Measurements from ENCODE around the gene LGALS7B. TPM values are rescaled to one million over a fixed set of nuclear protein-coding genes. Genes with fewer than 3 reads are reported as not detected.
"Not testable (repeated sequence)": the region's sequence is repeated elsewhere in the genome, so short reads cannot be mapped to it uniquely, and the experiment has no call there.

Gene LGALS7B
- total RNA-seq, 1 experiment from 2014 or later: 3.6 TPM

DNA sequence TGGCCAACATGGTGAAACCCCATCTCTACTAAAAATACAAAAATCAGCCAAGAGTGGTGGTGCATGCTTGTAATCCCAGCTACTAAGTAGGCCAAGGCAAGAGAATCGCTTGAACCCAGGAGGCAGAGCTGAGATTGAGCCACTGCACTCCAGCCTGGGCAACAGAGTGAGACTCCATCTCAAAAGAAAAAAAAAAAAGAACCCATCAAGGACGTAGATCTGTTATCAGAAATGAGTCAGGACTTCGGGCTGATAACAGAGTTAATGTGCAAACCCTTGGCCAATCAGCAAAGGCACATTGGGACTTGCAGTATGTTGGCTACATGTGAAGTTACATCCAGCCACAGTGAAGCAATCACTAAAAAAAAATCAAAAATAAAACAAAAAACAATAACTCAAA is 4.8 kb upstream of the LGALS7B start:
- H3K27ac ChIP-seq (ENCODE audit: low read length): no peak overlapping the region
- no peak for ATAC-seq

GRCh38 chr19:38785187-38785699 is 3.8 kb upstream of the LGALS7B start:
- in situ Hi-C loops (cut with HindIII; ENCODE audit: low pct_unique_long_range_greater_than_20kb, low sequenced_read_pairs): loop anchor here (25.0 kb wide), 1 partner anchor 1002 kb away; the partner anchor contains the start of gene LEUTX
- CTCF ChIA-PET: interaction anchor here (0.6 kb wide), 1 partner anchor 72 kb away, joined by 4 read pairs; no protein-coding TSS in a partner anchor
- no peak overlapping the region for H3K4me3 ChIP-seq (ENCODE audit: low read depth in 2 of 2, low read length in 2 of 2)

More for the DNA sequence above, 4.8 kb upstream of the LGALS7B start:
- CTCF ChIA-PET: interaction anchor here (1.0 kb wide), 1 partner anchor 14 kb away, joined by 4 read pairs; no protein-coding TSS in a partner anchor
- DNase-seq (ENCODE audit: low read depth, low spot score): no peak
- Histone ChIP-seq H3K9me3 (ENCODE audit: control insufficient read depth, insufficient read depth, low read depth, low read length) (no peaks in the 10 kb centered on the region), H3K36me3 (ENCODE audit: control insufficient read depth, insufficient read depth, low read length) (no peaks in the 10 kb centered on the region), H3K27me3 (ENCODE audit: control insufficient read depth, insufficient read depth, low read length) (no peaks in the 10 kb centered on the region), H3K4me3 (ENCODE audit: low read depth in 2 of 2, low read length in 2 of 2) (no peak overlapping the region), H3K4me1 (ENCODE audit: control insufficient read depth, insufficient read depth, low read length) (peaks cover 9% of the 10 kb centered on the region)
- in situ Hi-C loops (cut with HindIII; ENCODE audit: low pct_unique_long_range_greater_than_20kb, low sequenced_read_pairs) (loop anchor here (25.0 kb wide), 1 partner anchor 1003 kb away; the partner anchor contains the start of gene LEUTX), intact Hi-C loops (cut with micrococcal nuclease; ENCODE audit: unreplicated experiment) (no loop called here)
- no TSS peak for BruUV-seq (replicated peaks)
- TF ChIP-seq SIN3A (IDR thresholded peaks at IDR 0.05; ENCODE audit: borderline replicate concordance, insufficient read depth, low read depth, low read length) (no peak), CTCF (IDR thresholded peaks at IDR 0.05) (no peak), TCF7L2 (IDR thresholded peaks at IDR 0.05; ENCODE audit: low read depth, low read length) (no peak), POLR2AphosphoS5 (IDR thresholded peaks at IDR 0.05; ENCODE audit: low read depth, low read length) (no peak)
- TF ChIP-seq, protein P1, sequence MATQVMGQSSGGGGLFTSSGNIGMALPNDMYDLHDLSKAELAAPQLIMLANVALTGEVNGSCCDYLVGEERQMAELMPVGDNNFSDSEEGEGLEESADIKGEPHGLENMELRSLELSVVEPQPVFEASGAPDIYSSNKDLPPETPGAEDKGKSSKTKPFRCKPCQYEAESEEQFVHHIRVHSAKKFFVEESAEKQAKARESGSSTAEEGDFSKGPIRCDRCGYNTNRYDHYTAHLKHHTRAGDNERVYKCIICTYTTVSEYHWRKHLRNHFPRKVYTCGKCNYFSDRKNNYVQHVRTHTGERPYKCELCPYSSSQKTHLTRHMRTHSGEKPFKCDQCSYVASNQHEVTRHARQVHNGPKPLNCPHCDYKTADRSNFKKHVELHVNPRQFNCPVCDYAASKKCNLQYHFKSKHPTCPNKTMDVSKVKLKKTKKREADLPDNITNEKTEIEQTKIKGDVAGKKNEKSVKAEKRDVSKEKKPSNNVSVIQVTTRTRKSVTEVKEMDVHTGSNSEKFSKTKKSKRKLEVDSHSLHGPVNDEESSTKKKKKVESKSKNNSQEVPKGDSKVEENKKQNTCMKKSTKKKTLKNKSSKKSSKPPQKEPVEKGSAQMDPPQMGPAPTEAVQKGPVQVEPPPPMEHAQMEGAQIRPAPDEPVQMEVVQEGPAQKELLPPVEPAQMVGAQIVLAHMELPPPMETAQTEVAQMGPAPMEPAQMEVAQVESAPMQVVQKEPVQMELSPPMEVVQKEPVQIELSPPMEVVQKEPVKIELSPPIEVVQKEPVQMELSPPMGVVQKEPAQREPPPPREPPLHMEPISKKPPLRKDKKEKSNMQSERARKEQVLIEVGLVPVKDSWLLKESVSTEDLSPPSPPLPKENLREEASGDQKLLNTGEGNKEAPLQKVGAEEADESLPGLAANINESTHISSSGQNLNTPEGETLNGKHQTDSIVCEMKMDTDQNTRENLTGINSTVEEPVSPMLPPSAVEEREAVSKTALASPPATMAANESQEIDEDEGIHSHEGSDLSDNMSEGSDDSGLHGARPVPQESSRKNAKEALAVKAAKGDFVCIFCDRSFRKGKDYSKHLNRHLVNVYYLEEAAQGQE (IDR thresholded peaks at IDR 0.05; ENCODE audit: insufficient read depth in 1 of 2, low read depth in 2 of 2, low read length in 1 of 2): no peak
- POLR2A ChIA-PET: interaction anchor here (0.6 kb wide), 1 partner anchor 153 kb away, joined by 15 read pairs; no protein-coding TSS in a partner anchor

DNA sequence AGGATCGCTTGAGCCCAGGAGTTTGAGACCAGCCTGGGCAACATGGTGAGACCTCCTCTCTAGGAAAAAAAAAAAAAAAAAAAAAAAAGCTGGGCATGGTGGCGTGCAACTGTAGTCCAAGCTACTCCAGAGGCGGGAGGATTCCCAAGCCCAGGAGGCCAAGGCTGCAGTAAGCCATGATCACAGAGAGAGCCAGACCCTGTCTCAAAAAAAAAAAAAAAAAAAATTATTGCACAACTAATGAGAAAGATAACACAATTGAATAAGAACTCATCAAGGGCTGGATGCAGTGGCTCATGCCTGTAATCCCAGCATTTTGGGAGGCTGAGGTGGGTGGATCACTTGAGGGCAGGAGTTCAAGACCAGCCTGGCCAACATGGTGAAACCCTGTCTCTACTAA is 2.9 kb upstream of the LGALS7B start:
- ChIA-PET POLR2A (interaction anchor here (0.6 kb wide), 2 partner anchors 18 to 92 kb away, joined by 12 to 20 read pairs; no protein-coding TSS in a partner anchor), CTCF (interaction anchor here (0.7 to 2.3 kb wide), 2 partner anchors 17 to 1014 kb away, joined by 5 to 27 read pairs; no protein-coding TSS in a partner anchor)
- BruUV-seq (replicated peaks); H3K36me3 ChIP-seq (ENCODE audit: control insufficient read depth, insufficient read depth, low read length); H3K4me3 ChIP-seq (ENCODE audit: low read depth in 2 of 2, low read length in 2 of 2); intact Hi-C loops (cut with micrococcal nuclease; ENCODE audit: unreplicated experiment); H3K9me3 ChIP-seq (ENCODE audit: control insufficient read depth, insufficient read depth, low read depth, low read length); H3K27me3 ChIP-seq (ENCODE audit: control insufficient read depth, insufficient read depth, low read length); DNase-seq (ENCODE audit: low read depth, low spot score); H3K27ac ChIP-seq (ENCODE audit: low read length); ATAC-seq; H3K4me1 ChIP-seq (ENCODE audit: control insufficient read depth, insufficient read depth, low read length): not testable (repeated sequence)
- in situ Hi-C loops (cut with HindIII; ENCODE audit: low pct_unique_long_range_greater_than_20kb, low sequenced_read_pairs): loop anchor here (25.0 kb wide), 1 partner anchor 1001 kb away; the partner anchor contains the start of gene LEUTX

More at GRCh38 chr19:38785187-38785699, 3.8 kb upstream of the LGALS7B start:
- POLR2A ChIA-PET: interaction anchor here (0.6 kb wide), 1 partner anchor 64 kb away, joined by 3 read pairs; no protein-coding TSS in a partner anchor
- ATAC-seq (no peak), DNase-seq (ENCODE audit: low read depth, low spot score) (no peak)
- no peaks in the 10 kb centered on the region for H3K36me3 ChIP-seq (ENCODE audit: control insufficient read depth, insufficient read depth, low read length)
- no peak overlapping the region for H3K27ac ChIP-seq (ENCODE audit: low read length)
- intact Hi-C loops (cut with micrococcal nuclease; ENCODE audit: unreplicated experiment): no loop called here
- BruUV-seq (replicated peaks): no TSS peak
- no peaks in the 10 kb centered on the region for H3K27me3 ChIP-seq (ENCODE audit: control insufficient read depth, insufficient read depth, low read length)
- no peaks in the 10 kb centered on the region for H3K9me3 ChIP-seq (ENCODE audit: control insufficient read depth, insufficient read depth, low read depth, low read length)
- TF ChIP-seq SIN3A (IDR thresholded peaks at IDR 0.05; ENCODE audit: borderline replicate concordance, insufficient read depth, low read depth, low read length) (no peak), TCF7L2 (IDR thresholded peaks at IDR 0.05; ENCODE audit: low read depth, low read length) (no peak), CTCF (IDR thresholded peaks at IDR 0.05) (no peak), POLR2AphosphoS5 (IDR thresholded peaks at IDR 0.05; ENCODE audit: low read depth, low read length) (no peak)
- peaks cover 9% of the 10 kb centered on the region for H3K4me1 ChIP-seq (ENCODE audit: control insufficient read depth, insufficient read depth, low read length)

Measured in Panc1 (cell line).